Jurkat, Clone E6-1 (cell line): ENCODE results near the gene CD82.

Experiments
- DNase-seq: peaks from one replicate; pipeline ENCODE4 v3.0.0-alpha.2; 2011; ENCODE audit warnings: low read depth, low spot score
- H3K4me3 ChIP-seq: 2 replicates; pipeline ENCODE4 v1.5.1; 2011; ENCODE audit warnings: mild to moderate bottlenecking, low read length, control low read depth, moderate library complexity

Gene CD82

GRCh38 chr11:44570411-44571155, 5.1 kb downstream of the CD82 start:
- DNase-seq: no peak
- H3K4me3 ChIP-seq: no peak overlapping the region

- no peak for DNase-seq
- no peak overlapping the region for H3K4me3 ChIP-seq
These were observed 6.4 kb downstream of the CD82 start for GRCh38 chr11:44571871-44572270.

GRCh38 chr11:44572436-44572835, 7.0 kb downstream of the CD82 start:
- DNase-seq: no peak
- H3K4me3 ChIP-seq: no peak overlapping the region

GRCh38 chr11:44572884-44573283, 7.4 kb downstream of the CD82 start:
- no peak overlapping the region for H3K4me3 ChIP-seq

GRCh38 chr11:44573333-44573732, 7.9 kb downstream of the CD82 start:
- DNase-seq: no peak
- peak overlapping the region; percentile 41 for H3K4me3 ChIP-seq

More at GRCh38 chr11:44572884-44573283, 7.4 kb downstream of the CD82 start:
- DNase-seq: no peak

- DNase-seq: peak; percentile 95
These were observed 9.3 kb downstream of the CD82 start for GRCh38 chr11:44574610-44575287.

GRCh38 chr11:44575288-44575672, 9.8 kb downstream of the CD82 start:
- DNase-seq: no peak
- peak overlapping the region; percentile 41 for H3K4me3 ChIP-seq

More at GRCh38 chr11:44574610-44575287, 9.3 kb downstream of the CD82 start:
- peak overlapping the region; percentile 41 for H3K4me3 ChIP-seq

GRCh38 chr11:44575962-44576361, 10.5 kb downstream of the CD82 start:
- H3K4me3 ChIP-seq: no peak overlapping the region
- DNase-seq: no peak

GRCh38 chr11:44576656-44577055, 11.2 kb downstream of the CD82 start:
- H3K4me3 ChIP-seq: no peak overlapping the region
- DNase-seq: no peak

- H3K4me3 ChIP-seq: no peak overlapping the region
- no peak for DNase-seq
These were observed 11.9 kb downstream of the CD82 start for GRCh38 chr11:44577231-44577830.

GRCh38 chr11:44578279-44578678, 12.8 kb downstream of the CD82 start:
- DNase-seq: no peak
- no peak overlapping the region for H3K4me3 ChIP-seq

- DNase-seq: no peak
- no peak overlapping the region for H3K4me3 ChIP-seq
These were observed 13.9 kb downstream of the CD82 start for GRCh38 chr11:44579302-44579761.

- DNase-seq: no peak
- no peak overlapping the region for H3K4me3 ChIP-seq
These were observed 15.2 kb downstream of the CD82 start for GRCh38 chr11:44580701-44581100.

- no peak overlapping the region for H3K4me3 ChIP-seq
- no peak for DNase-seq
These were observed 15.8 kb downstream of the CD82 start for GRCh38 chr11:44581246-44581645.

GRCh38 chr11:44582641-44583352, 17.3 kb downstream of the CD82 start:
- H3K4me3 ChIP-seq: no peak overlapping the region
- DNase-seq: no peak

- H3K4me3 ChIP-seq: no peak overlapping the region
- no peak for DNase-seq
These were observed 17.8 kb downstream of the CD82 start for GRCh38 chr11:44583353-44583669.

GRCh38 chr11:44585421-44585820, 20.0 kb downstream of the CD82 start:
- no peak overlapping the region for H3K4me3 ChIP-seq
- DNase-seq: no peak

- no peak overlapping the region for H3K4me3 ChIP-seq
- DNase-seq: no peak
These were observed 23.8 kb downstream of the CD82 start for GRCh38 chr11:44589301-44589700.

GRCh38 chr11:44590769-44591168, 25.3 kb downstream of the CD82 start:
- DNase-seq: no peak
- H3K4me3 ChIP-seq: no peak overlapping the region

GRCh38 chr11:44591557-44591956, 26.1 kb downstream of the CD82 start:
- H3K4me3 ChIP-seq: no peak overlapping the region
- no peak for DNase-seq
